Gastroesophageal sphincter (tissue), 4 donors: ENCODE measurements around the gene TMEM198. TPM values are rescaled to one million over a fixed set of nuclear protein-coding genes. Genes with fewer than 3 reads are reported as not detected.

Experiments used
- ATAC-seq: fragments of 150-250 bp; one replicate; pipeline ENCODE4 v1.9.1; 2016; ENCODE audit warnings: mild to moderate bottlenecking, moderate library complexity
- H3K27ac ChIP-seq, 4 donors: fragments of 200-600 bp; sonication (generic) in 3 of 4; 1 replicate in 3 of 4; 2 replicates in 1 of 4; pipeline ENCODE4 v1.5.1; 2016 to 2019
- H3K27me3 ChIP-seq: fragments of 200-600 bp; sonication (generic); one replicate; pipeline ENCODE4 v1.5.1; 2019
- H3K36me3 ChIP-seq, 2 donors: fragments of 200-600 bp; sonication (generic); one replicate each; pipeline ENCODE4 v1.5.1; 2019; ENCODE audit warnings: control low read depth in 1 of 2
- H3K4me1 ChIP-seq, 3 donors: fragments of 200-600 bp; sonication (generic); 1 replicate in 2 of 3; 2 replicates in 1 of 3; pipeline ENCODE4 v1.5.1; 2016 to 2019; ENCODE audit warnings: control low read depth in 2 of 3
- H3K4me3 ChIP-seq, 2 donors: fragments of 200-600 bp; sonication (generic); one replicate each; pipeline ENCODE4 v1.5.1; 2019; ENCODE audit warnings: mild to moderate bottlenecking in 1 of 2, moderate library complexity in 1 of 2
- H3K9me3 ChIP-seq, 3 donors: fragments of 200-600 bp; sonication (generic); one replicate each; pipeline ENCODE4 v1.5.1; 2017 to 2019; ENCODE audit warnings: control low read depth in 2 of 3
- CTCF ChIP-seq, 4 experiments: fragments of 200-600 bp in 2 of 4; fragments of 450-650 bp in 2 of 4; sonication (generic) in 1 of 4; IDR thresholded peaks; one replicate each; pipeline ENCODE4 v1.5.1; 2017 to 2019; ENCODE audit warnings: antibody characterized with exemption in 4 of 4, mild to moderate bottlenecking in 2 of 4, moderate library complexity in 2 of 4
- EP300 ChIP-seq: sonication (generic); formaldehyde crosslinking; IDR thresholded peaks from one replicate; pipeline ENCODE4 v1.6.1; 2017; ENCODE audit warnings: antibody characterized with exemption, mild to moderate bottlenecking
- POLR2A ChIP-seq, 2 donors: fragments of 450-650 bp; IDR thresholded peaks; one replicate each; pipeline ENCODE4 v1.6.1; 2017; ENCODE audit warnings: antibody characterized with exemption in 2 of 2, mild to moderate bottlenecking in 2 of 2, moderate library complexity in 1 of 2
- POLR2AphosphoS5 ChIP-seq: sonication (generic); formaldehyde crosslinking; IDR thresholded peaks from one replicate; pipeline ENCODE4 v1.6.1; 2017; ENCODE audit warnings: antibody characterized with exemption
- WGBS, 2 donors: methylation state at CpG; one replicate each; pipeline ENCODE4 v1.1.5; 2018; ENCODE audit warnings: low coverage in 1 of 2; 5-methylcytosine and 5-hydroxymethylcytosine counted together
- total RNA-seq, 4 donors: library from RNA; depleted of rRNA; stranded (reverse); fragments of >200 nt; gene quantifications; one replicate each; pipeline ENCODE4 v1.1.0, GENCODE V29; 2016

Gene TMEM198
- total RNA-seq, 4 donors from 2014 or later = 1.6 to 9.5 (median 4.1) TPM

GRCh38 chr2:219512524-219513216 lies 31.2 kb upstream of the TMEM198 start:
- H3K27ac ChIP-seq = no peak overlapping the region
- H3K9me3 ChIP-seq = no peaks in the 10 kb centered on the region
- no peaks in the 10 kb centered on the region for H3K36me3 ChIP-seq
- H3K4me3 ChIP-seq = no peak overlapping the region
- TF ChIP-seq POLR2AphosphoS5 (no peak), POLR2A (IDR thresholded peaks at IDR 0.05) (no peak), CTCF (IDR thresholded peaks at IDR 0.05) (no peak), EP300 (no peak)
- peaks cover 63% of the 10 kb centered on the region for H3K27me3 ChIP-seq
- ATAC-seq = no peak
- 60 to 89% methylated on average over 1 to 2 of the region's 16 CpGs for WGBS, 2 donors
- H3K4me1 ChIP-seq = peaks cover 0 to 47% (median 16%) of the 10 kb centered on the region in 3 donors

GRCh38 chr2:219513787-219514186 lies 30.0 kb upstream of the TMEM198 start:
- Histone ChIP-seq H3K27me3 (peaks cover 61% of the 10 kb centered on the region), H3K27ac (no peak overlapping the region), H3K4me3 (no peak overlapping the region), H3K9me3 (no peaks in the 10 kb centered on the region), H3K36me3 (no peaks in the 10 kb centered on the region), H3K4me1 (peaks cover 0 to 39% (median 15%) of the 10 kb centered on the region in 3 donors)
- no peak for TF ChIP-seq POLR2A (IDR thresholded peaks at IDR 0.05)
- TF ChIP-seq CTCF (IDR thresholded peaks at IDR 0.05) = no peak
- no peak for TF ChIP-seq EP300
- TF ChIP-seq POLR2AphosphoS5 = no peak
- no peak for ATAC-seq
- 24 to 34% methylated on average over 3 to 4 of the region's 4 CpGs for WGBS, 2 donors

DNA sequence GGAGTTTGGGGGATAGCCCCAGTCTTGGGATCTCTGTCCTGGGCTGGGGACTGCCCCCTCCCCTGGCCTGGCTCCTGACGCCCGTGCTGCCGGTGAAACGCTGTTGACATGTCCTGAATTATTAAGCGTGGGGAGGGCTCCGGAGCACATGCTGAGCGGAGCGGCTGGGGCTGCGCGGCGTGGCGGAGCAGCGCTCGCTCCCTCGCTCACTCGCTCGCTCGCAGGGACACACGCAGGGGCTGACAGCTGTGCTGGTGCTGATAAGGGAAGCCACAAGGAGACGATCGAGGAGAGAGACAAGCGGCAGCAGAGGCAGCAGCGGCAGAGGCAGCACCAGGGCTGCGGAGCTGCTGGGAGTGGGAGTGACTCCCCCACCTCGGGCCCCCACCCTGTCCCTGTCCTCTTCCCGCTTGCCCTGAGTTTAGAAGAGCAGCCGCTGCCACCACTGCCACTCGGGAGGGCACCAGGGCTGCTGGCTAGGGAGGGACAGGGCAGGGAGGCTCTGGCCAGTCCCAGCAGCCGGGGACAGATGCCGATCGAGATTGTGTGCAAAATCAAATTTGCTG lies 29.5 kb upstream of the TMEM198 start, which contains the start of gene ASIC4:
ASIC4 (plus strand) TSS at position 287 of the 566 bp plus-strand sequence; CDS start at position 530, 243 bp downstream.
- Histone ChIP-seq H3K27ac (no peak within 1 kb of the TSS), H3K9me3 (no peaks in the 10 kb centered on the region), H3K36me3 (no peaks in the 10 kb centered on the region), H3K4me1 (peaks cover 0 to 34% (median 10%) of the 10 kb centered on the region in 3 donors), H3K27me3 (peaks cover 56% of the 10 kb centered on the region), H3K4me3 (no peak within 1 kb of the TSS)
- WGBS, 2 donors = 16% methylated on average over 16 of the region's 31 CpGs; no CpG with 5 or more reads in 1 of the 2 donors
- ATAC-seq = no peak
- TF ChIP-seq CTCF (IDR thresholded peaks at IDR 0.05) = no peak
- TF ChIP-seq POLR2AphosphoS5 = no peak

GRCh38 chr2:219514836-219515235 lies 29.0 kb upstream of the TMEM198 start:
- ATAC-seq = no peak
- WGBS, 2 donors = 80% methylated on average over 1 of the region's 21 CpGs; no CpG with 5 or more reads in 1 of the 2 donors
- peaks cover 58% of the 10 kb centered on the region for H3K27me3 ChIP-seq
- no peak for TF ChIP-seq CTCF (IDR thresholded peaks at IDR 0.05)
- no peak for TF ChIP-seq POLR2A (IDR thresholded peaks at IDR 0.05)
- no peak for TF ChIP-seq POLR2AphosphoS5
- TF ChIP-seq EP300 = no peak
- no peaks in the 10 kb centered on the region for H3K36me3 ChIP-seq
- no peak overlapping the region for H3K4me3 ChIP-seq
- peaks cover 0 to 29% (median 6%) of the 10 kb centered on the region in 3 donors for H3K4me1 ChIP-seq
- no peak overlapping the region for H3K27ac ChIP-seq
- no peaks in the 10 kb centered on the region for H3K9me3 ChIP-seq
